Breast epithelium (tissue), 4 donors: ENCODE measurements around the gene POLR2E. TPM values are rescaled to one million over a fixed set of nuclear protein-coding genes. Genes with fewer than 3 reads are reported as not detected.
"Not testable (repeated sequence)": the region's sequence is repeated elsewhere in the genome, so short reads cannot be mapped to it uniquely, and the experiment has no call there.

ENCODE experiments used
- DNase-seq, 2 donors: peaks; one replicate each; pipeline ENCODE4 v3.0.0-alpha.2; 2019; ENCODE audit warnings: low spot score in 2 of 2
- H3K27ac ChIP-seq, 2 donors: fragments of 200-600 bp; sonication (generic) in 1 of 2; one replicate each; pipeline ENCODE4 v1.5.1; 2016 to 2019; ENCODE audit warnings: mild to moderate bottlenecking in 1 of 2
- H3K27me3 ChIP-seq, 2 donors: fragments of 200-600 bp; sonication (generic) in 1 of 2; one replicate each; pipeline versions ENCODE4 v1.5.1 to v1.6.0; 2017 to 2019; ENCODE audit warnings: control low read depth in 1 of 2, mild to moderate bottlenecking in 1 of 2
- H3K36me3 ChIP-seq: fragments of 200-600 bp; one replicate; pipeline ENCODE4 v1.5.1; 2019
- H3K4me1 ChIP-seq, 2 donors: fragments of 200-600 bp; sonication (generic); one replicate each; pipeline ENCODE4 v1.5.1; 2016 to 2019; ENCODE audit warnings: control low read depth in 1 of 2
- H3K4me3 ChIP-seq, 3 donors: fragments of 200-600 bp; sonication (generic); 1 replicate in 2 of 3; 2 replicates in 1 of 3; pipeline ENCODE4 v1.5.1; 2016 to 2019; ENCODE audit warnings: mild to moderate bottlenecking in 3 of 3, moderate library complexity in 2 of 3
- H3K9me3 ChIP-seq, 2 donors: fragments of 200-600 bp; sonication (generic) in 1 of 2; one replicate each; pipeline ENCODE4 v1.5.1; 2016 to 2019; ENCODE audit warnings: control low read depth in 1 of 2
- POLR2A ChIP-seq: fragments of 450-650 bp; IDR thresholded peaks from one replicate; pipeline ENCODE4 v1.6.1; 2016; ENCODE audit warnings: antibody characterized with exemption, mild to moderate bottlenecking, moderate library complexity
- POLR2AphosphoS5 ChIP-seq, 3 donors: sonication (generic); formaldehyde crosslinking; IDR thresholded peaks; one replicate each; pipeline ENCODE4 v1.6.1; 2017; ENCODE audit warnings: antibody characterized with exemption in 3 of 3
- intact Hi-C: fragments of 100-400 bp; cut with DNase I; formaldehyde crosslinking; loops from one replicate; pipeline ENCODE4 v1.15.1; 2023; ENCODE audit warnings: low total_unique reads
- total RNA-seq, 3 donors: library from RNA; depleted of rRNA; stranded (reverse); fragments of >200 nt; gene quantifications; one replicate each; pipeline ENCODE4 v1.1.0, GENCODE V29; 2016
- TF ChIP-seq, protein P1 (sequence below), 3 donors: fragments of 450-650 bp; IDR thresholded peaks; one replicate each; pipeline ENCODE4 v1.5.1; 2016 to 2017; ENCODE audit warnings: antibody characterized with exemption in 3 of 3, mild to moderate bottlenecking in 3 of 3, moderate library complexity in 3 of 3

Gene POLR2E
- total RNA-seq, 3 donors from 2014 or later = 65.9 to 175 (median 89.1) TPM

DNA sequence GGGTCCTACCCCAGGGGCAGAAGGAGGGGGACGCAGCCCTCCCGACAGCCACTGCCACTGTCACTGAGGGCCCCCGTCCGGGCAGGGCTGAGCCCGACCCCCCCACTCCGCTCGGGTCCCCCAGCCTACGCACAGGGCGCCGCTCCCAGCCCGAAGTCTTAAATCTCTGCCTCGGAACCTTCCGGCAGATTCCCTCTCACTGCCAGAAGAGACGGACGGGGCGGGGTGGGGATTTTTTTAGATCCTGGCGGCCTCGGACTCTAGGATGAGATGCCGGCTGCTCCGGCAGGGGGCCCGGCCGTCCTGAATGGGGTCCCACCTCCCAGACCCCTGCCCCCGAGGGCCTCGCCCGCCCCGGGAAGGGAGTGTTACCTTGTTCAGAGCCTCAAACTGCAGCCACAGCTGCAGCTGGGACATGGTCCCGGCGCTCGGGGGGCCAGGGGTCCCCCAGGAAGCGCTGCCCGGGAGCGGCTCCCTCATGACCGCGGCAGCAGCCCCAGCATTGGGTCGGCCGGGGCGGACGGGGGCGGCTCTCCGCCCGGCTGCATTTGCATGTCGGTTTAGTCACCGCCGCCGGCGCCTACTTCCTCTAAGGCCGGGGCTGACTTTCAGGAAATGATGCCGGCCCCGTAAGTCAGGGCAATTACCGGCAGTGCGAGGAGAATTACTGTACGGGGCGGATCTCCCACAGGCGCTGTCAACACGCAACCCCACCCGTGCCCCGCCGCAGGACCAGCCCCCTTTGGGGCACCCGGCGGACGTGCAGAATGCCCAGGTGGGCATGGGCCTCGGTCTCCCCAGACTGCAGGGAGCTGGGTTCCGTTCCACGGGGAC lies 36.8 kb upstream of the POLR2E start:
- Histone ChIP-seq H3K27me3 (no peaks in the 10 kb centered on the region), H3K27ac (peak overlapping the region; percentile 86 to 99), H3K4me1 (peaks cover 29 to 45% of the 10 kb centered on the region in 2 donors), H3K36me3 (no peaks in the 10 kb centered on the region), H3K4me3 (peak overlapping the region; percentile 64 to 100 (median 70)), H3K9me3 (no peaks in the 10 kb centered on the region)
- intact Hi-C loops = loop anchor here (10.0 kb wide), 1 partner anchor 53 kb away; no protein-coding TSS in a partner anchor
- DNase-seq = peak; percentile 82 to 85
- TF ChIP-seq POLR2AphosphoS5 (IDR thresholded peaks at IDR 0.05) = peak; percentile 47 to 97 (median 55)
- TF ChIP-seq POLR2A = no peak
- TF ChIP-seq, protein P1, sequence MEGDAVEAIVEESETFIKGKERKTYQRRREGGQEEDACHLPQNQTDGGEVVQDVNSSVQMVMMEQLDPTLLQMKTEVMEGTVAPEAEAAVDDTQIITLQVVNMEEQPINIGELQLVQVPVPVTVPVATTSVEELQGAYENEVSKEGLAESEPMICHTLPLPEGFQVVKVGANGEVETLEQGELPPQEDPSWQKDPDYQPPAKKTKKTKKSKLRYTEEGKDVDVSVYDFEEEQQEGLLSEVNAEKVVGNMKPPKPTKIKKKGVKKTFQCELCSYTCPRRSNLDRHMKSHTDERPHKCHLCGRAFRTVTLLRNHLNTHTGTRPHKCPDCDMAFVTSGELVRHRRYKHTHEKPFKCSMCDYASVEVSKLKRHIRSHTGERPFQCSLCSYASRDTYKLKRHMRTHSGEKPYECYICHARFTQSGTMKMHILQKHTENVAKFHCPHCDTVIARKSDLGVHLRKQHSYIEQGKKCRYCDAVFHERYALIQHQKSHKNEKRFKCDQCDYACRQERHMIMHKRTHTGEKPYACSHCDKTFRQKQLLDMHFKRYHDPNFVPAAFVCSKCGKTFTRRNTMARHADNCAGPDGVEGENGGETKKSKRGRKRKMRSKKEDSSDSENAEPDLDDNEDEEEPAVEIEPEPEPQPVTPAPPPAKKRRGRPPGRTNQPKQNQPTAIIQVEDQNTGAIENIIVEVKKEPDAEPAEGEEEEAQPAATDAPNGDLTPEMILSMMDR (IDR thresholded peaks at IDR 0.05) = peak; percentile 16 to 32 (median 24)

DNA sequence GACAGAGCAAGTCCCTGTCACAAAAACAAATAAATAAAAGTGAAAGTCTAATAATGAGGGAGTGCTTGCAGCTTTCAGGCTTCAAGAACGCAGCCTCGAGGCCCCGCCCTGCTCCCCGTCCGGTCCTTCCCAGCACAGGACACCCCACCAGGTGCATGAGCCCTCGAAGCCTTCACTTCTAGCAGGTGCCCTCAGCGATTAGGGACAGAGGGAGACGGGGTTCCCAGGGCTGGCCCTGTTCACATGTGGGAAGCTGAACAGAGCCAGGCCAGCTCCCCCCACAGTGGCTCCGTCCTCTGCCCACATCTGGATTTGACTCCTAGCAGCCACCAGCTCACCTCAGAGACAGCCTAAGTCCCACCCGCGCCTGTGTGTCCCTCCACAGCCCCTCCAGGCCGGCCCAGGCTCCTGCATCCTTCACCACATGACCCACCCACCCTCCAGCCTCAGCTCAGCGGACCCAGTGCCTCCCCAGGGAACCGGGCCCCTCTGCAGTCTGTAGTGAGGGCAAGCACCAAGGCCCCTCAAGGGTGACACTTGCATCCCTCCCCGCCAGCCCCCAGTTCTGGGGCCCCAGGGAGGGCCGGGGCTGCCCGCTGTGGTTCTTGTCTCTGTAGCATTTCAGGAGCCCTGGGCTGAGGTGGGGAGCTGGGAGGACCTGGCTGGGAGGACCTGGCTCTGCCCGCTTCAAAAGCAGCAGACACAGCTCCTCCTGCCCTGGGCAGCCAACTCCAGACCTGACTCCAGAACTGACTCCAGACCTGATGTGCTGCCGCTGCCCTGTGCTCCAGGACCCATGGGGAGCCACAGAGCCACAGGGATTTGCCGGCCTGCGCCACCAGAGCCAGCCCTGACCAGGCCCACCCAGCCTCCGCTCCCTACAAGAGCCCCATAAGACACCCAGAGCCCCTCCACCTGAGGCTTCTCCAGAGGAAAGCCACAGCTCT lies 35.9 kb upstream of the POLR2E start:
- intact Hi-C loops = loop anchor here (10.0 kb wide), 1 partner anchor 54 kb away; no protein-coding TSS in a partner anchor

DNA sequence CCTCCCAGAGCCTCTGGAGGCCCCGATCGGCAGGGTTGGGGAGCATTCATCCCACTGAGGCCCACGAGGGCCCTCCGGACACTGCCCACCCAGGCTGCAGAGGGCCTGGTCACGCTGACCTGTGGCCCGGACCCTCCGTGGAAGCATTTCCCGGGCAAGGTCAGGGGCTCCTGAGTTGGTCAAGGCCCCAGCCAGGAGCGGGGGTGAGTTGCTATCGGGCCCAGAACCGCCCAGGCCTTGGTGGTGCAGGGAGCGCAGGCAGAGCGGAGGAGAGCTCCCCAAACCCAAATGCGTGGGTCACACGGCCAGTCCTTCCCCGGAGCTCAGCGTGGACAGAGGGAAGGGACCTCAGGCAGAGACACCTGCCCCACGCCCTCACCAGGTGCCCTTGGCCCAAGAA lies 34.4 kb upstream of the POLR2E start:
- no peaks in the 10 kb centered on the region for H3K27me3 ChIP-seq
- H3K36me3 ChIP-seq = no peaks in the 10 kb centered on the region
- H3K9me3 ChIP-seq = no peaks in the 10 kb centered on the region
- DNase-seq = no peak
- peak overlapping the region in 1 of 3 donors; percentile 100 for H3K4me3 ChIP-seq
- H3K4me1 ChIP-seq = peaks cover 23 to 26% of the 10 kb centered on the region in 2 donors
- peak overlapping the region in 1 of 2 donors; percentile 7 for H3K27ac ChIP-seq
- TF ChIP-seq POLR2AphosphoS5 (IDR thresholded peaks at IDR 0.05) (no peak), POLR2A (no peak)
- TF ChIP-seq, protein P1 (IDR thresholded peaks at IDR 0.05) = no peak
- intact Hi-C loops = no loop called here

More for the DNA sequence above, 35.9 kb upstream of the POLR2E start:
- Histone ChIP-seq H3K36me3 (no peaks in the 10 kb centered on the region), H3K27ac (peak overlapping the region; percentile 86 to 99), H3K9me3 (no peaks in the 10 kb centered on the region), H3K27me3 (no peaks in the 10 kb centered on the region), H3K4me3 (peak overlapping the region; percentile 64 to 100 (median 70)), H3K4me1 (peaks cover 28 to 36% of the 10 kb centered on the region in 2 donors)
- TF ChIP-seq, protein P1 (IDR thresholded peaks at IDR 0.05) = no peak
- TF ChIP-seq POLR2AphosphoS5 (IDR thresholded peaks at IDR 0.05) (no peak), POLR2A (no peak)
- DNase-seq = no peak

DNA sequence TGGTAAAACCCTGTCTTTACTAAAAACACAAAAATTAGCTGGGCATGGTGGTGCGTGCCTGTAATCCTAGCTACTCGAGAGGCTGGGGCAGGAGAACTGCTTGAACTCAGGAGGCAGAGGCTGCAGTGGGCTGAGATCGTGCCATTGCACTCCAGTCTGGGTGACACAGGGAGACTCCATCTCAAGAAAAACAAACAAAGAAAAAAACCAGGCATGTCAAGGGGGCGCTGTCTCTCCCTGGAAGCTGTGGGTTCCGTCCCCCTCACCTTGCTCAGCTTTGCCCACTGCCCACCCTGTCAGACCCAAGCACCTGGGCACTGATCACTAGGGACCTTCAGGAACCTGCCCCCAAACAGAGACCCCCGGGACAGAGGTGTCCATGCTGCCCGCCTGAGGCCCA lies 33.9 kb upstream of the POLR2E start:
- H3K27ac ChIP-seq, DNase-seq, intact Hi-C loops, H3K36me3 ChIP-seq, H3K27me3 ChIP-seq, H3K9me3 ChIP-seq: not testable (repeated sequence)
- Histone ChIP-seq H3K4me3 (peak overlapping the region in 1 of 3 donors; percentile 100), H3K4me1 (peaks cover 19 to 26% of the 10 kb centered on the region in 2 donors)

DNA sequence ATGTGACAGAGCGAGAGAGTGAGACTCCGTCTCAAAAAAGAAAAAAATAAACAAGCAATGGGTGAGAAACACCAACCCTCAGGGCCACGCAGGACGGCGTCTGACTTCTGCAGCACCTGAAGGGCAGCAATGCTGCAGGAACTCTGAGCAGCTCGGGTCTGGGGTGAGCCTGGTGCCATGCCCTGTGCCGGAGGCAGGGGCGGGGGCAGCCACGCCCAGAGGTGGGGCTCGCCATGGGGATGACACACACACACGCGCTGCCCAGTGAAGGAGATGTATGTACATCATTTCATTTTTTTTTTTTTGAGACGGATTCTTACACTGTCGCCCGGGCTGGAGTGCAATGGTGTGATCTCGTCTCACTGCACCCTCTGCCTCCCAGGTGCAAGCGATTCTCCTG lies 32.9 kb upstream of the POLR2E start:
- Histone ChIP-seq H3K36me3 (peaks cover 4% of the 10 kb centered on the region), H3K27ac (no peak overlapping the region), H3K4me3 (no peak overlapping the region), H3K9me3 (no peaks in the 10 kb centered on the region), H3K4me1 (peaks cover 9 to 25% of the 10 kb centered on the region in 2 donors), H3K27me3 (no peaks in the 10 kb centered on the region)
- TF ChIP-seq POLR2AphosphoS5 (IDR thresholded peaks at IDR 0.05) (no peak), POLR2A (no peak)
- TF ChIP-seq, protein P1 (IDR thresholded peaks at IDR 0.05) = no peak
- no peak for DNase-seq
- intact Hi-C loops = no loop called here
